Astrocyte of the cerebellum (primary cell): Measurements from ENCODE around the gene LRRC61.
"Not testable (repeated sequence)": the region's sequence is repeated elsewhere in the genome, so short reads cannot be mapped to it uniquely, and the experiment has no call there.

Experiments
- DNase-seq: peaks from one replicate; pipeline ENCODE4 v3.0.0-alpha.2; 2011; ENCODE audit warnings: low read depth
- H3K4me3 ChIP-seq: 2 replicates; pipeline ENCODE4 v1.5.1; 2011; ENCODE audit warnings: mild to moderate bottlenecking, low read depth, low read length, moderate library complexity
- in situ Hi-C: cut with HindIII; loops from 2 replicates; pipeline ENCODE4 v1.10.0; 2017; ENCODE audit warnings: low sequenced_read_pairs
- TF ChIP-seq, protein P1 (sequence below): IDR thresholded peaks from 2 replicates; pipeline ENCODE4 v1.5.1; 2012; ENCODE audit warnings: low read length, low read depth, moderate library complexity, mild to moderate bottlenecking; ENCODE audit errors: missing control alignments

LRRC61 gene

DNA sequence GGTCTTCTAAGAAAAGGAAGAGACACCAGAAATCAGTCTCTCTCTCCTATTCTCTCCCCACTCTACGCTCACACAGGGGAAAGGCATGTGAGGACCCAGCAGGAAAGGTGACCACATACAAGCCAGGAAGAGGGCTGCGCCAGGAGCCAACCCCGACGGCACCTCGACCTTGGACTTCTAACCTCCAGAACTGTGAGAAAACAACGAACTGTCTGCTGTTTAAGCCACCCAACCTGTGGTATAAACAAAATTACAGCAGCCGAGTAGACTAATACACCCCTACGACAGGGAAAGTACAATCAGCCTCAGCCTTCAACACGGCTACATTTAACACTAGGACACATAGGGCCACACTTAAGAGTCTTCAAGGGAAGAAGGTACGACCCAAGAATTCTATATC is 26.4 kb upstream of the LRRC61 start:
- DNase-seq, in situ Hi-C loops, H3K4me3 ChIP-seq: not testable (repeated sequence)

DNA sequence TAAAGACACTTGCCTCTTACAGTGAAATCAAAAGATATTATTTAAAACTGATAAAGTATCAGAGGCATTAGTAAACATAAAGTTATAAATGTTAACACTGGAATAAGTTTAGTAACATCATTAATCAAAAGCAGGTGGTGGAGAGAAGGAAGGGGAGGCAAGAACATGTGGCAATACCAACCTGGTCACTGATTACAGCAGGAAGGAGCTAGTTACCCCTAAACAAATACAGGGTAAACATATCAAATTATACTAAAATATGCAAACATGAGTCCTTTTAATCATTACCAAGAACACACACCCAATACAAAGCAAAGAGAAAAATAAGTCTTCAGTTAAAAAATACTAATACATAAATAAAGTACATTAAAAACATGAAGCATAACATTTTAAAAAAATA is 25.2 kb upstream of the LRRC61 start:
- H3K4me3 ChIP-seq, in situ Hi-C loops, DNase-seq: not testable (repeated sequence)

DNA sequence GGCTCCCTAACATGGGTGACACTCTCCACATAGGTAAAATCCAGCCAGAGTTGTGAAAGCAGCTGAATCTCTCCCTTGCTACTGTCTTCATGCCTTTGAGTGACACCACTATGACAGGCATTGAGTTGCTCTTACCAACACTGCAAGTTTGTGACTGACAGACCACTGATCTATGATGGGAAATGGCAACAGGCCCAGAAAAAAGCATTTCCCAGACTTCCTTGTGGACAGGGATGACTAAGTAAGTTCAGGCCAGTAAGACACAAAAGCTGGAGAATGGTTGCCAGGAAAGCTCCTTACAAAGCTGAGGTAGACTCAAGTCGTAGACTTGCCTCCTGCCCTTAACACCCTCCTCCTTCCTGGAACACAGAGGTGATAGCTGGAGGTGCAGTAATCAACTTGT is 20.2 kb upstream of the LRRC61 start:
- in situ Hi-C loops, DNase-seq: not testable (repeated sequence)

DNA sequence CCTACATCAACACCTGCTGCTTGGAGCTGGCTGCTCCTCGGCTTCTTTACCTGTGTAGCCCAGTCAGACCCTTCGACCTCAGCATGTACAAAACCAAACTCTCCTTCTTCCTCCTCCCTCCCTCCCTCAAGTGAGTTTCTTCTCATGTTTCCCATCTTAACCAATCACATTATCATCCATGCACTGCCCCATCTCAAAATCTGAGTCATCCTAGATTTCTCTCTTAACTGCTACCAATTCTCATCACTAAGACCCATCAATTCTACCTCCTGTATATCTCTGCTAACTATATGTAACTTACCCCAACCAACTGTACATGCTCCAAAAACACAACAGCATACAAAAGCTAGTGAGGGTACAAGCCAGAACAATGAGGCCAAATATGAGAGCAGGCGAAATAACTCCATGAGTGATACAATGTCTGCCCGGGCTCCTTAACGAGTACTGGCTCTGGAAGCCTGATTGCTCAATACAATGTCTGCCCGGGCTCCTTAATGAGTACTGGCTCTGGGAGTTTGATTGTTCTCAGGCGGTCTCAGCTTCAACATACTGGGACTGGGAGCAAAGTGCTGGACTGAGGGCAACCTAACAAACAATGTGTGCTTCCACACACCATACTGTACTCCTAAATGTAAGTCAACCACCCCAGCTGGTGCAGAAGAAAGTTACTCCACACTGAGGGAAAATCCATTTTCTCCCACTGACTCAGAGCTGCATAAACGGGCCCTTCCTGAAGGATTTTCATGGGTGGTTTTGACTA is 18.5 kb upstream of the LRRC61 start:
- not testable (repeated sequence) for H3K4me3 ChIP-seq, DNase-seq

More for the DNA sequence above, 20.2 kb upstream of the LRRC61 start:
- not testable (repeated sequence) for H3K4me3 ChIP-seq

DNA sequence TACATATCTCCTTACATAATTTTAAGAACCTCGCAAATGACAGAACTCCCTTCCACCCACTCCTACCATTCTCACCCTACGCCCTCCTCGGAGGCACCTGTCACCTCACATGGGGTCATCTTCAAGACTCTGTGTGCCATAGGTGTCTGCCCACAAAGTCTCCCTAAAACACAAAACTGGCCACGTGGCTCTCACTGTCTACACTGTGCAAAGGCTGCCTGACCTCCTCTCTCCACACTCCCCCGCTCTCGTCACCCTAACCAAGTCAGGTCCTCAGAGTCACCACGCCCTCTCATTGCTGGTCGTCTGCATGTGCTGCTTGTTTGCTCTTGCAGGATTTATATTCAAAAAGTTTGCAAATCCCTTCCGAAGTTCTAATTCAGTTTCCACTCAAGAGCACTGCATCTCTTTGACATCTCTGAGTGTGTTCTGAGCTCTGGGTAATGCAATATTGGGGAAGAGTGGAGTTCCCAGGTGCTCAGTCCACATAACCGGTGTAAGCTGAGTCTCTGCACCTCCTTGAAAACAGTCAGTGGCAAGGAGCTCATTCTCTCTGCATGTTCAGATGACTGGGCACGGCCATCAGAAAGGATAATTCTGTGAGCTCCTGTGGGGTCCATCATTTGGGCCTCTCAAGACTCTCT is 17.8 kb upstream of the LRRC61 start:
- in situ Hi-C loops, DNase-seq: not testable (repeated sequence)

More for the DNA sequence above, 18.5 kb upstream of the LRRC61 start:
- in situ Hi-C loops, result not testable (repeated sequence)

DNA sequence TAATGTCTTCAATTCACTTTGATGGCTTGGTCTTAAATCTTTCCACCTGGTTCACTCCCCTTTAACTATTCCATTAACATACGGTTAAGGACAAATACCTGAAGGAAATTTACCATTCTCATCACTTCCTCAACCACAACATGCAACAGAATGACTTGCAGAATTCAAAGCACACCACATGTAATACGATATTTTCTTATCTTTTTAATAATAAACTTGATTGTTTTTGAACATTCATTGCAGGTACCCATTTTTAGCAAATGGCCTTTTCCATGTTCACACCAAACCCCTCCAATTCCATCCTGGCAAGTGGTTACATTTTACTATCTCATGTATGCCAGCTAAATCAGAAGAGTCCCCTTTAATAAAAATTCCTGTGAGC is 17.3 kb upstream of the LRRC61 start:
- H3K4me3 ChIP-seq, in situ Hi-C loops, DNase-seq: not testable (repeated sequence)

More for the DNA sequence above, 17.8 kb upstream of the LRRC61 start:
- not testable (repeated sequence) for H3K4me3 ChIP-seq

DNA sequence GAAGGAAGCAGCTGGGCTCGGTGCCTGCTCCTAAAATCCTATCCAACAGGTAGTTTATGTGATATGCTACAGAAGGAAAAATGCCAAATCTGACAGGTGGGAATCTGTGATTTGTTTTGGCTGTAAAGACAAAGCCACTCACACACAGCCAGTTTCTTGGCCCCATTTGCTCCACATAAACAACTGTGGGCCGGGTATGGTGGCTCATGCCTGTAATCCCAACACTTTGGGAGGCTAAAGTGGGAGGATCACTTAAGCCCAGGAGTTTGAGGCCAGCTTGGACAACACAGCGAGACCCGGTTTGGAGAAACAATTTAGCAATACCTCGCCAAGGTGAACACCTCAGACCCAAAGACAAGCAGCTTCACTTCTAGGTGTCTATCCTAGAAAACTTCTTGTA is 16.8 kb upstream of the LRRC61 start:
- in situ Hi-C loops, H3K4me3 ChIP-seq, DNase-seq: not testable (repeated sequence)

DNA sequence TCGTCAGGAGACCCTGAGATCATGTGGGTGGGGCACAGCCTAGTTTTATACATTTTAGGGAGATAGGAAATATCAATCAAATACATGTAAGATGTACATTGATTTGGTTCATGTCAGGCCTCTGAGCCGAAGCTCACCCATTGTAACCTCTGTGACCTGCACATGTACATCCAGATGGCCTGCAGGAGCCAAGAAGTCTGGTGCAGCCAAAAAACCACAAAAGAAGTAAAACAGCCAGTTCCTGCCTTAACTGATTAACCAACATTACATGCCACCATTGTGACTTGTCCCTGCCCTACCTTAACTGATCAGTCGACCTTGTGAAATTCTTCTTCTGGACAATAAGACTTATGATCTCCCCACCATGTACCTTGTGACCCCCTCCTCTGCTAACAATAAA is 16.0 kb upstream of the LRRC61 start:
- TF ChIP-seq, protein P1, sequence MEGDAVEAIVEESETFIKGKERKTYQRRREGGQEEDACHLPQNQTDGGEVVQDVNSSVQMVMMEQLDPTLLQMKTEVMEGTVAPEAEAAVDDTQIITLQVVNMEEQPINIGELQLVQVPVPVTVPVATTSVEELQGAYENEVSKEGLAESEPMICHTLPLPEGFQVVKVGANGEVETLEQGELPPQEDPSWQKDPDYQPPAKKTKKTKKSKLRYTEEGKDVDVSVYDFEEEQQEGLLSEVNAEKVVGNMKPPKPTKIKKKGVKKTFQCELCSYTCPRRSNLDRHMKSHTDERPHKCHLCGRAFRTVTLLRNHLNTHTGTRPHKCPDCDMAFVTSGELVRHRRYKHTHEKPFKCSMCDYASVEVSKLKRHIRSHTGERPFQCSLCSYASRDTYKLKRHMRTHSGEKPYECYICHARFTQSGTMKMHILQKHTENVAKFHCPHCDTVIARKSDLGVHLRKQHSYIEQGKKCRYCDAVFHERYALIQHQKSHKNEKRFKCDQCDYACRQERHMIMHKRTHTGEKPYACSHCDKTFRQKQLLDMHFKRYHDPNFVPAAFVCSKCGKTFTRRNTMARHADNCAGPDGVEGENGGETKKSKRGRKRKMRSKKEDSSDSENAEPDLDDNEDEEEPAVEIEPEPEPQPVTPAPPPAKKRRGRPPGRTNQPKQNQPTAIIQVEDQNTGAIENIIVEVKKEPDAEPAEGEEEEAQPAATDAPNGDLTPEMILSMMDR, result no peak
- no peak overlapping the region for H3K4me3 ChIP-seq
- no peak for DNase-seq
- in situ Hi-C loops, result no loop called here

DNA sequence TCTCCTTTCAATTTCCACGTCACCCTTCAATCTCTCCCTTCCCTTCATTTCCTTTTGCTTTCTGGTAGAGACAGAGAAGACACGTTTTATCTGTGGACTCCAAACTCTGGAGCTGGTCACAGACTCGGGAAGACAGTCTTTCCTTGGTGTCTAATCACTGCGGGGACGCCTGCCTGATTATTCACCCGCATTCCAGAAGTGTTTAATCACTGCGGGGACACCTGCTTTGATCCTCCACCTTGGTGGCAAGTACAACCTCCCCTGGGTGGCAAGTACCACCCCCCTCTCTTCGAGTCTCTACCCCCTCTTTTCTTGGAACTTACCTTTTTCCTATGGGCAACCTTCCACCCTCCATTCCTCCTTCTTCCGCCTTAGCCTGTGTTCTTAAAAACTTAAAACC is 15.3 kb upstream of the LRRC61 start:
- H3K4me3 ChIP-seq, result no peak overlapping the region
- TF ChIP-seq, protein P1, result no peak
- in situ Hi-C loops, result no loop called here
- no peak for DNase-seq

DNA sequence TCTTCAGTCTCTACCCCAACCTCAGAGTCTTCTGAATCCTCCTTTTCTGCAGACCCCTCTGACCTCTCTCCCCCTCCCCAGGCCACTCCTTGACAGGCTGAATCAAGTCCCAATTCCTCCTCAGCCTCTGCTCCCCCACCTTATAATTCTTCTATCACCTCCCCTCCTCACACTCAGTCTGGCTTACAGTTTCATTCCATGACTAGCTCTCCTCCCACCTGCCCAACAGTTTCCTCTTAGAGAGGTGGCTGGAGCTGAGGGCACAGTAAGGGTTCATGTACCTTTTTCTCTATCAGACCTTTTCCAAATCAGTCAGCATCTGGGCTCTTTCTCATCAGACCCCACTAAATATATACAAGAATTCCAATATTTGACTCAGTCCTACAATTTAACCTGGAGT is 14.6 kb upstream of the LRRC61 start:
- no peak overlapping the region for H3K4me3 ChIP-seq
- in situ Hi-C loops, result no loop called here
- TF ChIP-seq, protein P1, result no peak
- no peak for DNase-seq
